GM10266 (cell line): ENCODE results near the gene HMGCR.

ENCODE experiments used
- DNase-seq: peaks from one replicate; pipeline ENCODE4 v3.0.0; 2012; ENCODE audit errors: extremely low spot score
- CTCF ChIP-seq: IDR thresholded peaks from 2 replicates; pipeline ENCODE4 v1.5.1; 2012; ENCODE audit warnings: mild to moderate bottlenecking, low read depth; ENCODE audit not compliant: control insufficient read depth, insufficient read depth; ENCODE audit errors: missing control alignments

The HMGCR gene

GRCh38 chr5:75362474-75362975 is 25.5 kb downstream of the HMGCR start:
- DNase-seq = no peak
- no peak for TF ChIP-seq CTCF

DNA sequence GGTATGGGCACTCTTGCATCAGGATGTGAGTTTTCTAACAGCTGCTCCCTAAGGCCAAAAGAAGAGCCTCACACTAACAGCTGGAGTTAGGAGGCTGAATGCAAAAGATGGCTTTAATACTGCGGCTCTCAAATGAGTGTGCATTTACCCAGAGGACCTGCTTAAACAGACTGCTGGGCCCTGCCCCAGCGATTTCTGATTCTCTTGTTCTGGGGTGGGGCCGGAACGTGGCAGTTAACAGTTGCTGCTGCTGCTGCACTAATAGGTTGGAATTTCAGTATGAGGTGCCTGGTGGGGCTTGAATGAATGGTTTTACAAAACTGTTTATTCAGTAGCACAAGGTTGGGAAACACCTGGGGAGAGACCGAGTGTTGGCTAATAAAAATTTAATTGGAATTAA is 26.1 kb downstream of the HMGCR start:
- no peak for TF ChIP-seq CTCF
- DNase-seq = no peak

GRCh38 chr5:75363726-75364495 is 26.9 kb downstream of the HMGCR start:
- TF ChIP-seq CTCF = no peak
- no peak for DNase-seq

DNA sequence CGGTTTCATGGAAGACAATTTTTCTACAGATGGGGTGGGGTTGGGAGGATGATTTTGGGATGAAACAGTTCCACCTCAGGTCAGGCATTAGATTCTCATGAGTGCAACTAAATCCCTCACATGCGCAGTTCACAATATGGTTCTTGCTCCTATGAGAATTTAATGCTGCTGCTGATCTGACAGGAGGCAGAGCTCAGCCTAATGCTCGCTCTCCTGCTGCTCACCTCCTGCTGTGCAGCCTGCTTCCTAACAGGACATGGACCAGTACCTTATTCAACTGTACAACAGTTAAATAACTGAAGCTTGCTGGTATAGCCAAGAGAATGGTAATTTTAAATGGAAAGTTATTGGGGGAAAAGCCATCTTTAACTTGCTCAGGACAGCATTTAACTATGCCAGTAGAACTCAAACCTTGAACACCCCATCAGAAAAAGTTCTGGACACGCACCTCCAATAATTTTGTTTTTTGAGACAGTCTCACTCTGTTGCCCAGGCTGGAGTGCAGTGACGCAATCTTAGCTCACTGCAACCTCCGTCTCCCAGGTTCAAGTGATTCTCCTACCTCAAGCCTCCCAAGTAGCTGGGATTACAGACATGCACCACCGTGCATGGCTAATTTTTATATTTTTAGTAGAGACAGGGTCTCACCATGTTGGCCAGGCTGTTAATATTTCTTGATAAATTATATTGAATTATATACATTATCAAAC is 27.7 kb downstream of the HMGCR start:
- DNase-seq = no peak
- no peak for TF ChIP-seq CTCF

DNA sequence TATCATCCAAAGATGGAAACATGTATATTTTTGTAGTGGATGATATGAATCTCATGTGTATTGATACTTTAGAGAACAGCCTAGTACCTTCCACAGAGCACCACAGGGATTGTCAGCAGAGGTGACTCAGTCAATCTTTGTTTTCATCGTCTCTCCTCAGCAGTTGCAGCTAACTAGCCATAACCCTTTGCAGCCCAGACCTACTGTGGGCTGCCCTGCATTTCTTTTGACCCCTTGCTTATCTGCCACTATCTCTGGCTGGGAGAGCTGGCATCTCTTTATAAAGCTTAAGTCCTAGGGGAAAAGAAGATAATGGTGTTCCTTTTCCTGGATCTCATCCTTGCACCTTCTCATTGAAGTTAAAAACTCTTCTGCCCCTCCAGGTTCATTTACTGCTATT is 28.7 kb downstream of the HMGCR start:
- DNase-seq = no peak
- no peak for TF ChIP-seq CTCF

GRCh38 chr5:75366787-75367186 is 29.8 kb downstream of the HMGCR start:
- peak; percentile 31 for DNase-seq
- no peak for TF ChIP-seq CTCF

- no peak for TF ChIP-seq CTCF
- DNase-seq = no peak
Measured at GRCh38 chr5:75367401-75367800, 30.4 kb downstream of the HMGCR start.
